Dermis lymphatic vessel endothelial cell (primary cell): Measurements from ENCODE around the gene CEACAM7. TPM values are rescaled to one million over a fixed set of nuclear protein-coding genes. Genes with fewer than 3 reads are reported as not detected.

Source experiments
- total RNA-seq: library from RNA; depleted of rRNA; stranded (reverse); fragments of >200 nt; gene quantifications from 2 replicates; pipeline ENCODE4 v1.2.1, GENCODE V29; 2014

Gene CEACAM7
- 0.33 and 1.9 TPM in 2 replicates for total RNA-seq

DNA sequence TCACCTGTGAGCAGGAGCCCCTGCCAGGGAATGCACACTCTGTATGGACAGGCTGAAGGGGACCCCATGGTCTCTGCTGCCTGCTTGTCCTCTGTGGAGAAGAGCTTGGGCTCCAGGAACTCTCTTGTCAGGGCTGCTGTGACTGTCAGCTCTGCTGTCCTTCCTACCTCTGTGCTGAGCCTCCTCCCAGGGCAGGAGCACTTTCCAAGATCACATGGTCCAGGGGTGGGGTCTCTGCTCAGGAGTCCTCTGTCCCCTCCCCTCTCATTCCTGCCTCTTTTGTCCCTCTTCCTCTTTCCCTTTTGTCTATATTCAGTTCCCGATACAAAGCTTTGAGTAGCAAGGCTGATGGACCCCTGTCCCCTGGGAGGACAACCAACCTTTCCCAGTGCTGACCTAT lies at the start of gene CEACAM7:
Gene CEACAM7, minus strand, starts transcription at position 173 of the 400 bp plus-strand sequence. Its CDS starts 105 bp downstream, at position 68.

DNA sequence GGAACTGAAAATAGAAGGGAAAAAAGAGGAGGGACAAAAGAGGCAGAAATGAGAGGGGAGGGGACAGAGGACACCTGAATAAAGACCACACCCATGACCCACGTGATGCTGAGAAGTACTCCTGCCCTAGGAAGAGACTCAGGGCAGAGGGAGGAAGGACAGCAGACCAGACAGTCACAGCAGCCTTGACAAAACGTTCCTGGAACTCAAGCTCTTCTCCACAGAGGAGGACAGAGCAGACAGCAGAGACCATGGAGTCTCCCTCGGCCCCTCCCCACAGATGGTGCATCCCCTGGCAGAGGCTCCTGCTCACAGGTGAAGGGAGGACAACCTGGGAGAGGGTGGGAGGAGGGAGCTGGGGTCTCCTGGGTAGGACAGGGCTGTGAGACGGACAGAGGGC lies 20.4 kb upstream of the CEACAM7 start, which contains the start of gene CEACAM5:
Gene CEACAM5, plus strand, starts transcription at position 146 of the 400 bp plus-strand sequence. Its CDS starts 106 bp downstream, at position 252.

DNA sequence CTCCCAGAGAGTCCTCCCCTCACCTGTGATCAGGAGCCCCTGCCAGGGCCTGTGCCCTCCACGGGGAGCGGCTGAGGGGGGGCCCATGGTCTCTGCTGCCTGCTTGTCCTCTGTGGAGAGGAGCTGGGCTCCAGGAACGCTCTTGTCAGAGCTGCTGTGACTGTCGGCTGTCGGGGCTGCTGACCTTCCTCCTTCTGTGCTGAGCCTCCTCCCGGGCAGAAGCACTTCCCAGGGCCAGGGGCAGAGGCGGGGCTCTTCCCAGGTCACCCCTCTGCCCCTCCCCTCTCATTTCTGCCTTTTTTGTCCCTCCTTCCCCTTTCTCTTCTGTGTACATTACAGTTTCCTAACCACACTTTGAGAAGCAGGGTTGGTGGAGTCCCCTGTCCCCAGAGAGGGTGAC lies 61.2 kb downstream of the CEACAM7 start, which contains the start of gene CEACAM4:
Gene CEACAM4, minus strand, starts transcription at position 198 of the 400 bp plus-strand sequence. Its CDS starts 111 bp downstream, at position 87.

Other genes with a start within 250 kb of the CEACAM7 start
- 39.9 and 41.5 TPM in 2 replicates for gene DMAC2, start 248.4 kb downstream of the CEACAM7 start, total RNA-seq
- not detected in 2 replicates for gene ERICH4, start 245.1 kb downstream of the CEACAM7 start, total RNA-seq
- gene CEACAM21, start 112.1 kb downstream of the CEACAM7 start, total RNA-seq: 6.6 and 14.2 TPM in 2 replicates
- gene CEACAM4, start 61.2 kb downstream of the CEACAM7 start, total RNA-seq: not detected in 2 replicates
- gene CEACAM5, start 20.4 kb upstream of the CEACAM7 start, total RNA-seq: not detected in 2 replicates
- gene CEACAM6, start 67.3 kb upstream of the CEACAM7 start, total RNA-seq: not detected in 2 replicates
- not detected in 2 replicates for gene CEACAM3, start 108.3 kb upstream of the CEACAM7 start, total RNA-seq
- not detected in 2 replicates for gene LYPD4, start 156.4 kb upstream of the CEACAM7 start, total RNA-seq
- gene DMRTC2, start 156.8 kb upstream of the CEACAM7 start, total RNA-seq: not detected in 2 replicates
- 493 and 1,059 TPM in 2 replicates for gene RPS19, start 172.0 kb upstream of the CEACAM7 start, total RNA-seq
- 0.09 and 0.11 TPM in 2 replicates for gene CD79A, start 189.0 kb upstream of the CEACAM7 start, total RNA-seq
- gene ARHGEF1, start 194.9 kb upstream of the CEACAM7 start, total RNA-seq: 31.5 and 34.1 TPM in 2 replicates
- not detected in 2 replicates for gene ERFL, start 240.2 kb upstream of the CEACAM7 start, total RNA-seq